ENCODE data around the gene GPR158. TPM values are rescaled to one million over a fixed set of nuclear protein-coding genes. Genes with fewer than 3 reads are reported as not detected.

The GPR158 gene
- total and polyA plus RNA-seq, 4 experiments from 2014 or later, result not detected

DNA sequence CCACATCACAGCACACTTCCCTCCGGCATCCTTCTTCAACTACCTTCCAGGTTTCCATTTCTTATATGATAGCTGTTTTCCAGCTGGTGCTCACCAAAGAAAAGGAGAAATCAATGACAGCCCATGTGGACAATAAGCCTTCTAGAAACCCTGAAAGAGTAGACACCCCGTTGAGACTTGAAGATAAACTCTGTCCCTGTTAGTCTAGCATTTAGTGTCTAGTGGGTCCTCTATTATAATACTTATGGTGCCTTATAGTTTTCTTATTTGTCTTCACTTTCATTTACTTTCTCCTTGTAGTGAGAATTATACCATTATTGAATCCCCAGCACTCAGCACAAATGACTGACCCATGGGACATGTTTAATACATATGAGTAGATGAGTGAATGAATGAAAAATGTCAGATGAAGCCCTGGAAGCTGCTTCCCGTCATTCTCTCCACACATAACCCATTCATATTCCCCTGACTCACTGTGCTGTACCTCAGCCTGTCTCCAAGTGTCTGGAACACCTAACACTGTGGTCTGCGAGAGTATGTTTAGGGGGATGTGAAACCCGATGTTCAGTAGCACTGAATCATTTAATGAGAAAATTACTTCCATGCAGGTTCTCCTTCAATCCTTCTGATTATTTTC is 377.6 kb downstream of the GPR158 start:
- Histone ChIP-seq H3K9me3 (ENCODE audit: control insufficient read depth in 1 of 2, low read length in 2 of 2) (no peaks in the 10 kb centered on the region), H3K27ac (ENCODE audit: low read depth, low read length) (no peak overlapping the region), H3K4me3 (ENCODE audit: low read length in 2 of 2) (no peak overlapping the region), H3K36me3 (ENCODE audit: insufficient read depth, low read length) (no peaks in the 10 kb centered on the region), H3K27me3 (ENCODE audit: insufficient read depth, low read length) (no peaks in the 10 kb centered on the region), H3K4me1 (ENCODE audit: insufficient read depth, low read length) (no peaks in the 10 kb centered on the region)
- no peaks in the 10 kb centered on the region for H3K36me3 Mint-ChIP-seq
- intact Hi-C loops (cut with micrococcal nuclease), result no loop called here
- no peaks in the 10 kb centered on the region for H3K27me3 Mint-ChIP-seq
- DNase-seq, result no peak
- ChIA-PET CTCF (ENCODE audit: partially characterized antibody) (no interaction called here), POLR2A (ENCODE audit: partially characterized antibody) (no interaction called here)
- no peak overlapping the region for H3K4me3 Mint-ChIP-seq
- H3K4me1 Mint-ChIP-seq, result no peaks in the 10 kb centered on the region
- no peak overlapping the region for H3K27ac Mint-ChIP-seq
- peaks cover 0 to 3% (median 0%) of the 10 kb centered on the region in 8 donors for H3K9me3 Mint-ChIP-seq

DNA sequence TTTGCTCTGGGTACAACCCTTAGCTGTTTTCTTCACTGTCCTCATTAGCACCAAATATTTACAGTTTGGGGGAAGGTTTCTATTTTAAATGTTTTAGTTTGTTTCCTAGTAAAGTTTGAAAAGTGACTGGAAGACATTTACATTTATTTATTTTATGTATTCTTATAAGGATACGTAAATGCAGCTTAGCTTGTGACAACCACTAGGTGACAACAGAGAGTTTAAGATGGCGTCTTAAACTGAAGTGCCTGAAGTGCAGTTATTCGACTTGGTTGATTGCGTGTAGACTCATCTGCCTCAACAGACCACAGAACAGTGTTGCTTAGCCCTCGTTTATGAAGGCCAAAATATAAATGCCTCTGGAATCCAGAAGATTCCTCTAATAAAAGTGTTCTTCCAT is 381.1 kb downstream of the GPR158 start:
- POLR2A ChIA-PET (ENCODE audit: partially characterized antibody), result no interaction called here
- Mint-ChIP-seq H3K4me1 (no peaks in the 10 kb centered on the region), H3K27me3 (no peaks in the 10 kb centered on the region)

DNA sequence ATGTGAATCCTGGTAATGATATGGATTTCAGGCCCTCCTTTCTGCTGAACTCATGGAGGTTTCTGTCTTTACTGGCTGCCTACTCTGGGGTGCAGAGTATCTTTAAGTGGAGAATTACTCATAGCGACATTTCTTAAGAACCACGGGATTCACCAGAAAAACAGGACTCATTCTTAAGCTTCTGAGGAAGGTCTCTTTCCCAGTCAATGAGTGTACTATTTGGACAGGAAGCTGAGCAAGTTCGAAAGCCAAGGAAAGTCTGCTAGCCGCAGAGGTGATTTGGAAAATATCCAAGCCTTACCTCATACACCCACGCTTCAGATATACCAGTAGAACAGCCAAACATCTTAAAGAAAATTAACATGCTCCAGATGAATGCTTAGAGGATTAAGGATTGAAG is 381.7 kb downstream of the GPR158 start:
- no peaks in the 10 kb centered on the region for H3K27me3 Mint-ChIP-seq
- ChIA-PET CTCF (ENCODE audit: partially characterized antibody) (no interaction called here), POLR2A (ENCODE audit: partially characterized antibody) (no interaction called here)
- H3K4me1 Mint-ChIP-seq, result no peaks in the 10 kb centered on the region
- H3K36me3 Mint-ChIP-seq, result no peaks in the 10 kb centered on the region
- no peaks in the 10 kb centered on the region for H3K36me3 ChIP-seq (ENCODE audit: insufficient read depth, low read length)
- H3K4me3 ChIP-seq (ENCODE audit: low read length in 2 of 2), result no peak overlapping the region
- H3K9me3 Mint-ChIP-seq, result peaks cover 0 to 3% (median under 1%) of the 10 kb centered on the region in 8 donors
- no peak for DNase-seq
- H3K9me3 ChIP-seq (ENCODE audit: control insufficient read depth in 1 of 2, low read length in 2 of 2), result no peaks in the 10 kb centered on the region
- no peaks in the 10 kb centered on the region for H3K27me3 ChIP-seq (ENCODE audit: insufficient read depth, low read length)
- H3K27ac Mint-ChIP-seq, result no peak overlapping the region
- intact Hi-C loops (cut with micrococcal nuclease), result no loop called here
- no peaks in the 10 kb centered on the region for H3K4me1 ChIP-seq (ENCODE audit: insufficient read depth, low read length)
- no peak overlapping the region for H3K4me3 Mint-ChIP-seq
- H3K27ac ChIP-seq (ENCODE audit: low read depth, low read length), result no peak overlapping the region

More for the DNA sequence above, 381.1 kb downstream of the GPR158 start:
- Histone ChIP-seq H3K4me1 (ENCODE audit: insufficient read depth, low read length) (no peaks in the 10 kb centered on the region), H3K27ac (ENCODE audit: low read depth, low read length) (no peak overlapping the region), H3K36me3 (ENCODE audit: insufficient read depth, low read length) (no peaks in the 10 kb centered on the region), H3K27me3 (ENCODE audit: insufficient read depth, low read length) (no peaks in the 10 kb centered on the region), H3K4me3 (ENCODE audit: low read length in 2 of 2) (no peak overlapping the region), H3K9me3 (ENCODE audit: control insufficient read depth in 1 of 2, low read length in 2 of 2) (no peaks in the 10 kb centered on the region)
- Mint-ChIP-seq H3K9me3 (peaks cover 0 to 3% (median under 1%) of the 10 kb centered on the region in 8 donors), H3K4me3 (no peak overlapping the region), H3K36me3 (no peaks in the 10 kb centered on the region), H3K27ac (no peak overlapping the region)
- intact Hi-C loops (cut with micrococcal nuclease), result no loop called here
- CTCF ChIA-PET (ENCODE audit: partially characterized antibody), result no interaction called here
- DNase-seq, result no peak

DNA sequence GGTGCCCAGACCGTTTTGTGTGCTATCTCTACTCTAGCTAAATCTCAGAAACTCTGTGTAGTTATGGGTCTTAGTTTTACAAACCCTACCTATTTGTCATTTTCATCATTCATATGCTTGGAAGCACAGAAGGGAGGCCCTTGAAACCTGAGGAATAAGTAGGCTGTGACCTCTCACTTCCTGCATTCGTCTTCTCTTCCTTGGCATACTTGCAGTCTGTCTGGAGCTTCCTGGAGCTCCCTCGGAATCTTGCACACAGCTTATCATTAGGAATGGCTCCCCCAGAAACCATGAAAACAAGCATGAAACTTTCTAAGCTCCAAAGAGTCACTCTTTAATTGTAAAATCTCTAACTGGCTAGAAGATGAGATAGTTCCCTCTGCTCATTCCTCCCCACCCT is 382.3 kb downstream of the GPR158 start:
- POLR2A ChIA-PET (ENCODE audit: partially characterized antibody), result no interaction called here
- H3K27ac ChIP-seq (ENCODE audit: low read depth, low read length), result no peak overlapping the region
- no peaks in the 10 kb centered on the region for H3K27me3 ChIP-seq (ENCODE audit: insufficient read depth, low read length)
- H3K36me3 ChIP-seq (ENCODE audit: insufficient read depth, low read length), result no peaks in the 10 kb centered on the region
- no peaks in the 10 kb centered on the region for H3K4me1 ChIP-seq (ENCODE audit: insufficient read depth, low read length)
- Mint-ChIP-seq H3K36me3 (no peaks in the 10 kb centered on the region), H3K4me3 (no peak overlapping the region), H3K27ac (no peak overlapping the region), H3K27me3 (no peaks in the 10 kb centered on the region), H3K9me3 (peaks cover 0 to 3% (median under 1%) of the 10 kb centered on the region in 8 donors), H3K4me1 (no peaks in the 10 kb centered on the region)
- DNase-seq, result no peak
- CTCF ChIA-PET (ENCODE audit: partially characterized antibody), result interaction anchor here (0.6 kb wide), 1 partner anchor 1067 kb away, joined by 3 read pairs; no protein-coding TSS in a partner anchor
- H3K9me3 ChIP-seq (ENCODE audit: control insufficient read depth in 1 of 2, low read length in 2 of 2), result no peaks in the 10 kb centered on the region
- intact Hi-C loops (cut with micrococcal nuclease), result no loop called here
- H3K4me3 ChIP-seq (ENCODE audit: low read length in 2 of 2), result no peak overlapping the region

DNA sequence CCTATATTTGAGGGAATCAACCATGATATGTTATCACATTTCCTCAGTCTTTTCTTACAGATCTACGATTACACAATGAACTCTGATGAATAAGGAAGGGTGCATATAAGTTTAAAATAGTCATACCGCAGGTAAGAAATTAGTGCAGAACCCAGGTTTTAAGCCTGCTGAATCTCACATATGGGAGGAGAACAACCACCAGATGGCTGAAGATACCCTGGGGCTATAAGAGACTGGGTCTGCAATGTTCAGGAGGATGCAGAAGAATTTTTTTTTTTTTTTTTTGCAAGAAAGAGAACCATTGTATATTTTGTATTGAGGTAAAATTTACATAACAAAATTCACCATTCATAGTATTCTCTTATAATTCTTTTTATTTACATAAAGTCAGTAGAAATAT is 387.0 kb downstream of the GPR158 start:
- Mint-ChIP-seq H3K36me3 (no peaks in the 10 kb centered on the region), H3K9me3 (peaks cover 0 to 7% (median 0%) of the 10 kb centered on the region in 8 donors), H3K27me3 (no peaks in the 10 kb centered on the region), H3K27ac (no peak overlapping the region), H3K4me1 (no peaks in the 10 kb centered on the region), H3K4me3 (peak overlapping the region in 1 of 8 donors; percentile 15)
- CTCF ChIA-PET (ENCODE audit: partially characterized antibody), result no interaction called here
- POLR2A ChIA-PET (ENCODE audit: partially characterized antibody), result no interaction called here
- Histone ChIP-seq H3K4me3 (ENCODE audit: low read length in 2 of 2) (no peak overlapping the region), H3K4me1 (ENCODE audit: insufficient read depth, low read length) (no peaks in the 10 kb centered on the region), H3K27ac (ENCODE audit: low read depth, low read length) (no peak overlapping the region), H3K9me3 (ENCODE audit: control insufficient read depth in 1 of 2, low read length in 2 of 2) (no peaks in the 10 kb centered on the region), H3K36me3 (ENCODE audit: insufficient read depth, low read length) (no peaks in the 10 kb centered on the region), H3K27me3 (ENCODE audit: insufficient read depth, low read length) (no peaks in the 10 kb centered on the region)
- DNase-seq, result no peak
- intact Hi-C loops (cut with micrococcal nuclease), result no loop called here

DNA sequence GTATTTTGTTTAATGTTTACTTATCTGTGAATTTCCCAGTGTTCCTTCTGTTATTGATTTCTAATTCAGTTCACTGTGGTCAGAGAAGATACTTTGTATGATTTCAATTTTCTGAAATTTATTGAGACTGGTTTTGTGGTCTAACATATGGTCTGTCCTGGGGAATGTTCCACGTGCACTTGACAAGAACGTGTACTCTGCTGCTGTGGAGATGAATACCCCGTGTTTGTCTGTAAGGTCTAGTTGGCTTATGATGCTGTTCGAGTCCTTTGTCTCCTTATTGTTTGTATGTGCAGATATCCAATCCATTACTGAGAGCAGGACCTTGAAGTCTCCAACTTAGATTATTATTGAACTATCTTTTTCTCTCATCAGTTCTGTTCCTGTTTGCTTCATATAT is 387.7 kb downstream of the GPR158 start:
- DNase-seq, result no peak
- no peaks in the 10 kb centered on the region for H3K4me1 Mint-ChIP-seq
- H3K4me3 Mint-ChIP-seq, result no peak overlapping the region
- Histone ChIP-seq H3K4me3 (ENCODE audit: low read length in 2 of 2) (no peak overlapping the region), H3K27ac (ENCODE audit: low read depth, low read length) (no peak overlapping the region), H3K9me3 (ENCODE audit: control insufficient read depth in 1 of 2, low read length in 2 of 2) (no peaks in the 10 kb centered on the region), H3K4me1 (ENCODE audit: insufficient read depth, low read length) (no peaks in the 10 kb centered on the region), H3K36me3 (ENCODE audit: insufficient read depth, low read length) (no peaks in the 10 kb centered on the region), H3K27me3 (ENCODE audit: insufficient read depth, low read length) (no peaks in the 10 kb centered on the region)
- no peaks in the 10 kb centered on the region for H3K36me3 Mint-ChIP-seq
- CTCF ChIA-PET (ENCODE audit: partially characterized antibody), result no interaction called here
- no peaks in the 10 kb centered on the region for H3K27me3 Mint-ChIP-seq
- POLR2A ChIA-PET (ENCODE audit: partially characterized antibody), result no interaction called here
- intact Hi-C loops (cut with micrococcal nuclease), result no loop called here
- peaks cover 0 to 7% (median 0%) of the 10 kb centered on the region in 8 donors for H3K9me3 Mint-ChIP-seq
- no peak overlapping the region for H3K27ac Mint-ChIP-seq

DNA sequence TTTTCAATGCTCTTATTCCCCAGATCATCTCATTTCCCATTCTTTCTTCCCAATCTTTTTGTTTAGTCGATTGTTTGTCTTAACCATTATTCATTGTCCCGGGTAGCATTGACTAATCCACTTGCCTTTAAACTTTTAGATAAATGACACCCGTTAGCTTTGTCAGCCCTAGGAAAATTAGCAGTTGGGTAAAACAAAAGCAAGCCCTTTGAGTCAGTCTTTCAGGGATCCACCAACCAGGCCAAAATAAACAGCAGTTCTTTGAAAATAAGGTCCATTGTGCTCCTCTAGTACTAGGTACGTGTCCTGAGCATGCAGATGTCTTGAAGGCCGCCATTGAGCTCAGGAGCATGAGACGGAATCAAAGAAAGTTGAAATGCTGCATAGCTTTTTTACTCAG is 389.6 kb downstream of the GPR158 start:
- ChIA-PET CTCF (ENCODE audit: partially characterized antibody) (no interaction called here), POLR2A (ENCODE audit: partially characterized antibody) (no interaction called here)
- no peak overlapping the region for H3K4me3 Mint-ChIP-seq
- Histone ChIP-seq H3K4me3 (ENCODE audit: low read length in 2 of 2) (no peak overlapping the region), H3K36me3 (ENCODE audit: insufficient read depth, low read length) (no peaks in the 10 kb centered on the region), H3K9me3 (ENCODE audit: control insufficient read depth in 1 of 2, low read length in 2 of 2) (no peaks in the 10 kb centered on the region), H3K27me3 (ENCODE audit: insufficient read depth, low read length) (no peaks in the 10 kb centered on the region), H3K27ac (ENCODE audit: low read depth, low read length) (no peak overlapping the region), H3K4me1 (ENCODE audit: insufficient read depth, low read length) (no peaks in the 10 kb centered on the region)
- H3K4me1 Mint-ChIP-seq, result no peaks in the 10 kb centered on the region
- peaks cover 0 to 7% (median 2%) of the 10 kb centered on the region in 8 donors for H3K9me3 Mint-ChIP-seq
- H3K27me3 Mint-ChIP-seq, result no peaks in the 10 kb centered on the region
- DNase-seq, result no peak
- intact Hi-C loops (cut with micrococcal nuclease), result no loop called here
- no peak overlapping the region for H3K27ac Mint-ChIP-seq
- H3K36me3 Mint-ChIP-seq, result no peaks in the 10 kb centered on the region

DNA sequence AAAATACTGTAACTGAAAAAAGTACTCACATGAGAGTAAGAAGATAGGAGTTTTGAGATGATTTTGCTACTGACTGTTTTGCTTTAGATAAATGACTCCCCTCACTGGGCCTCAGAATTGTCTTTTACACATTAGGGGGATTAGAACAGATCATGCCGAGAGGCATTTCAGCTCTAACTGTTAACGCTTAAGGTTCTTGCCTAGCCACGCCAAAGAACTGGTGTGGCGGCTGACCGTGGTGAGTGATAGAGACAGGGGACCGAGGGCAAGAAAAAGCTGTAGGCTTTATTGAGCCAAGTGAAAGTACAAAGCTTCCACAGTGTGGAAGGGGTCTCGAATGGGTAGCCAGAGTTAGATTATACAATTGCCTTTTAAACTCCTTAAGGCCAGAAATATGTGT is 390.8 kb downstream of the GPR158 start:
- H3K4me1 Mint-ChIP-seq, result no peaks in the 10 kb centered on the region
- intact Hi-C loops (cut with micrococcal nuclease), result no loop called here
- ChIA-PET CTCF (ENCODE audit: partially characterized antibody) (no interaction called here), POLR2A (ENCODE audit: partially characterized antibody) (no interaction called here)
- no peaks in the 10 kb centered on the region for H3K36me3 Mint-ChIP-seq
- Histone ChIP-seq H3K36me3 (ENCODE audit: insufficient read depth, low read length) (no peaks in the 10 kb centered on the region), H3K4me1 (ENCODE audit: insufficient read depth, low read length) (no peaks in the 10 kb centered on the region), H3K27ac (ENCODE audit: low read depth, low read length) (no peak overlapping the region), H3K9me3 (ENCODE audit: control insufficient read depth in 1 of 2, low read length in 2 of 2) (no peaks in the 10 kb centered on the region), H3K27me3 (ENCODE audit: insufficient read depth, low read length) (no peaks in the 10 kb centered on the region), H3K4me3 (ENCODE audit: low read length in 2 of 2) (no peak overlapping the region)
- H3K27ac Mint-ChIP-seq, result no peak overlapping the region
- no peaks in the 10 kb centered on the region for H3K27me3 Mint-ChIP-seq
- no peak overlapping the region for H3K4me3 Mint-ChIP-seq
- H3K9me3 Mint-ChIP-seq, result peaks cover 0 to 7% (median 1%) of the 10 kb centered on the region in 8 donors
- DNase-seq, result no peak

Measured in CD4-positive, alpha-beta memory T cell (primary cell).